T47D (cell line): ENCODE results near the gene COQ9.
"Not testable (repeated sequence)": the region's sequence is repeated elsewhere in the genome, so short reads cannot be mapped to it uniquely, and the experiment has no call there.

Source experiments
- DNase-seq, 2 experiments: peaks; one replicate each; pipeline versions ENCODE4 v3.0.0 to v3.0.0-alpha.2; 2011 to 2012; ENCODE audit warnings: low read depth in 1 of 2, low spot score in 1 of 2
- JUND ChIP-seq: IDR thresholded peaks from 2 replicates; pipeline ENCODE4 v1.6.1; 2012; ENCODE audit warnings: low read depth
- in situ Hi-C: cut with HindIII; loops from 2 replicates; pipeline ENCODE4 v1.10.0; 2016; ENCODE audit warnings: low sequenced_read_pairs, low pct_unique_long_range_greater_than_20kb

COQ9 gene

GRCh38 chr16:57447186-57447962 is at the start of gene COQ9, which contains the start of gene CIAPIN1:
COQ9 (plus strand) TSS chr16:57447479; CDS start chr16:57447506, 27 bp downstream.
CIAPIN1 (minus strand) TSS chr16:57447385; CDS start chr16:57440928, 6,457 bp downstream.
- in situ Hi-C loops = no loop called here
- peak; percentile 72 to 93 for DNase-seq
- no peak for TF ChIP-seq JUND

GRCh38 chr16:57397493-57397892 is 49.8 kb upstream of the COQ9 start:
- in situ Hi-C loops = not testable (repeated sequence)

GRCh38 chr16:57401943-57402640 is 45.2 kb upstream of the COQ9 start:
- in situ Hi-C loops = no loop called here

More at GRCh38 chr16:57397493-57397892, 49.8 kb upstream of the COQ9 start:
- DNase-seq = not testable (repeated sequence)

GRCh38 chr16:57403965-57404817 is 43.1 kb upstream of the COQ9 start, which contains the start of gene CCL17:
CCL17 (plus strand) TSS chr16:57404767; CDS start chr16:57413933, 9,166 bp downstream.
- in situ Hi-C loops = no loop called here
- no peak for DNase-seq

More at GRCh38 chr16:57401943-57402640, 45.2 kb upstream of the COQ9 start:
- TF ChIP-seq JUND = no peak
- no peak for DNase-seq

GRCh38 chr16:57405097-57405496 is 42.2 kb upstream of the COQ9 start:
- in situ Hi-C loops = no loop called here
- no peak for TF ChIP-seq JUND
- DNase-seq = no peak

More at GRCh38 chr16:57403965-57404817, 43.1 kb upstream of the COQ9 start, which contains the start of gene CCL17:
- TF ChIP-seq JUND = no peak

- DNase-seq = no peak
- TF ChIP-seq JUND = no peak
- in situ Hi-C loops = no loop called here
These were observed 40.4 kb upstream of the COQ9 start for GRCh38 chr16:57406881-57407280.

- no peak for DNase-seq
- TF ChIP-seq JUND = no peak
- in situ Hi-C loops = no loop called here
These were observed 39.5 kb upstream of the COQ9 start for GRCh38 chr16:57407521-57408353.

- no peak for DNase-seq
- TF ChIP-seq JUND = no peak
- in situ Hi-C loops = no loop called here
These were observed 38.2 kb upstream of the COQ9 start for GRCh38 chr16:57409065-57409464.

- DNase-seq = peak in 1 of 2 experiments; percentile 74
- TF ChIP-seq JUND = no peak
- in situ Hi-C loops = no loop called here
These were observed 37.2 kb upstream of the COQ9 start for GRCh38 chr16:57409870-57410587.

- in situ Hi-C loops = no loop called here
- no peak for DNase-seq
- TF ChIP-seq JUND = no peak
These were observed 35.8 kb upstream of the COQ9 start for GRCh38 chr16:57411362-57411976.

GRCh38 chr16:57412584-57412983 is 34.7 kb upstream of the COQ9 start:
- DNase-seq = no peak
- no peak for TF ChIP-seq JUND
- in situ Hi-C loops = no loop called here
